NCI-H2196 treated with DMSO at 0.1 percent for 48 hours (cell line): ENCODE measurements around the gene COPS8.
A peak's percentile ranks its signal among the peaks of the same experiment; 100 is the strongest.

ENCODE experiments used
- DNase-seq: peaks from one replicate; lab custom pipeline; 2025; ENCODE audit not compliant: unreplicated experiment; lab: John Stamatoyannopoulos, UW

The COPS8 gene

GRCh38 chr2:237064203-237065070, 21.3 kb upstream of the COPS8 start:
- no peak for DNase-seq

- DNase-seq = no peak
Measured at GRCh38 chr2:237065071-237065377, 20.7 kb upstream of the COPS8 start.

GRCh38 chr2:237066396-237066795, 19.3 kb upstream of the COPS8 start:
- no peak for DNase-seq

GRCh38 chr2:237068005-237068576, 17.6 kb upstream of the COPS8 start:
- DNase-seq = no peak

GRCh38 chr2:237072067-237072931, 13.4 kb upstream of the COPS8 start:
- peak; percentile 31 for DNase-seq

- DNase-seq = no peak
Measured at GRCh38 chr2:237073552-237073951, 12.1 kb upstream of the COPS8 start.

- DNase-seq = no peak
Measured at GRCh38 chr2:237074211-237074993, 11.3 kb upstream of the COPS8 start.

- peak; percentile 95 for DNase-seq
Measured at GRCh38 chr2:237075749-237076599, 9.7 kb upstream of the COPS8 start.

- no peak for DNase-seq
Measured at GRCh38 chr2:237081596-237081995, 4.1 kb upstream of the COPS8 start.

- DNase-seq = no peak
Measured at GRCh38 chr2:237083026-237083425, 2.7 kb upstream of the COPS8 start.

GRCh38 chr2:237084444-237084843, 1.2 kb upstream of the COPS8 start:
- no peak for DNase-seq

- DNase-seq = no peak
Measured at GRCh38 chr2:237090906-237091305, 5.2 kb downstream of the COPS8 start.

- DNase-seq = no peak
Measured at GRCh38 chr2:237091779-237092436, 6.2 kb downstream of the COPS8 start.

- DNase-seq = no peak
Measured at GRCh38 chr2:237092506-237092905, 6.8 kb downstream of the COPS8 start.

GRCh38 chr2:237092920-237093781, 7.5 kb downstream of the COPS8 start:
- peak; percentile 57 for DNase-seq

GRCh38 chr2:237096201-237096600, 10.5 kb downstream of the COPS8 start:
- DNase-seq = no peak

GRCh38 chr2:237096911-237097310, 11.2 kb downstream of the COPS8 start:
- no peak for DNase-seq

GRCh38 chr2:237097326-237097910, 11.7 kb downstream of the COPS8 start:
- no peak for DNase-seq
